B cell (primary cell): ENCODE measurements around the gene CRHR2. TPM values are rescaled to one million over a fixed set of nuclear protein-coding genes. Genes with fewer than 3 reads are reported as not detected.

ENCODE experiments used
- ATAC-seq: fragments of 200-7000 bp; cut with Tn5 transposase; one replicate; pipeline ENCODE4 v1.10.0; 2021; ENCODE audit warnings: low read depth, mild to moderate bottlenecking, moderate number of reproducible peaks, moderate library complexity
- CTCF ChIA-PET: fragments of 350-600 bp; sonication (Branson Sonifier 250); formaldehyde crosslinking; loops from one replicate; lab custom pipeline; 2021; ENCODE audit warnings: antibody characterized with exemption, inconsistent platforms; lab: Charles Lee
- POLR2A ChIA-PET: fragments of 350-600 bp; sonication (Branson Sonifier 250); formaldehyde crosslinking; loops from one replicate; lab custom pipeline; 2021; ENCODE audit warnings: antibody characterized with exemption; lab: Charles Lee
- DNase-seq: peaks from one replicate; pipeline ENCODE4 v3.0.0; 2013
- H2AFZ ChIP-seq: 2 replicates; pipeline ENCODE4 v1.6.1; 2012; ENCODE audit warnings: mild to moderate bottlenecking, low read depth, low read length; ENCODE audit not compliant: insufficient read depth, poor library complexity, severe bottlenecking
- H3K27ac ChIP-seq, 2 donors: 1 replicate in 1 of 2; 2 replicates in 1 of 2; pipeline ENCODE4 v1.5.1; 2012 to 2013; ENCODE audit warnings: low read length in 2 of 2, mild to moderate bottlenecking in 2 of 2, moderate library complexity in 1 of 2
- H3K27me3 ChIP-seq, 4 experiments: fragments of 200-600 bp in 1 of 4; sonication (generic) in 1 of 4; replicated peaks in 1 of 4; 1 replicate in 2 of 4; 2 replicates in 2 of 4; pipeline versions ENCODE4 v1.6.1 to v1.7.0; 2013 to 2016; ENCODE audit warnings: low read length in 3 of 4, mild to moderate bottlenecking in 2 of 4, mixed read lengths in 1 of 4, moderate library complexity in 1 of 4; ENCODE audit not compliant: insufficient read depth in 4 of 4, control insufficient read depth in 3 of 4; ENCODE audit errors: control extremely low read depth in 1 of 4
- H3K36me3 ChIP-seq, 2 experiments: replicated peaks in 1 of 2; 1 replicate in 1 of 2; 2 replicates in 1 of 2; pipeline versions ENCODE4 v1.6.1 to v1.7.1; 2013; ENCODE audit warnings: low read length in 1 of 2; ENCODE audit not compliant: insufficient read depth in 2 of 2, control insufficient read depth in 1 of 2; ENCODE audit errors: control extremely low read depth in 1 of 2, extremely low read depth in 1 of 2
- H3K4me1 ChIP-seq, 2 donors: fragments of 200-600 bp in 1 of 2; sonication (generic) in 1 of 2; 1 replicate in 1 of 2; 2 replicates in 1 of 2; pipeline versions ENCODE4 v1.5.1 to v1.6.1; 2013 to 2017; ENCODE audit warnings: low read length in 2 of 2; ENCODE audit not compliant: control insufficient read depth in 2 of 2, insufficient read depth in 2 of 2
- H3K4me2 ChIP-seq: replicated peaks from 2 replicates; pipeline ENCODE3; 2012; ENCODE audit warnings: mild to moderate bottlenecking, low read depth, low read length; ENCODE audit not compliant: poor library complexity, severe bottlenecking
- H3K4me3 ChIP-seq, 5 experiments: fragments of 200-600 bp in 1 of 5; sonication (generic) in 1 of 5; 1 replicate in 3 of 5; 2 replicates in 2 of 5; pipeline versions ENCODE4 v1.5.1 to v1.7.0; 2011 to 2016; ENCODE audit warnings: low read length in 4 of 5, mild to moderate bottlenecking in 4 of 5, low read depth in 2 of 5, control low read depth in 1 of 5, moderate library complexity in 1 of 5; ENCODE audit not compliant: insufficient read depth in 1 of 5; ENCODE audit errors: control extremely low read depth in 1 of 5, extremely low read depth in 1 of 5
- H3K79me2 ChIP-seq: fragments of 200-600 bp; sonication (generic); one replicate; pipeline ENCODE4 v1.6.0; 2016; ENCODE audit warnings: low read length; ENCODE audit not compliant: control insufficient read depth, insufficient read depth
- H3K9ac ChIP-seq: fragments of 200-600 bp; sonication (generic); 2 replicates; pipeline ENCODE4 v1.6.1; 2017; ENCODE audit warnings: mild to moderate bottlenecking, low read length, moderate library complexity
- H3K9me3 ChIP-seq, 3 donors: one replicate each; pipeline versions ENCODE4 v1.6.1 to v1.7.1; 2013; ENCODE audit warnings: low read length in 2 of 3; ENCODE audit not compliant: control insufficient read depth in 2 of 3, insufficient read depth in 1 of 3; ENCODE audit errors: control extremely low read depth in 1 of 3
- H4K20me1 ChIP-seq: 2 replicates; pipeline ENCODE4 v1.6.0; 2012; ENCODE audit warnings: mild to moderate bottlenecking, low read length; ENCODE audit not compliant: insufficient read depth, control insufficient read depth, poor library complexity, severe bottlenecking
- H3K27ac Mint-ChIP-seq: one replicate; pipeline ENCODE4 v1.8.0; 2021; ENCODE audit warnings: mixed read lengths
- H3K27me3 Mint-ChIP-seq: one replicate; pipeline ENCODE4 v1.8.0; 2021; ENCODE audit warnings: mixed read lengths
- H3K4me1 Mint-ChIP-seq: one replicate; pipeline ENCODE4 v1.8.0; 2021; ENCODE audit warnings: mixed read lengths
- H3K4me3 Mint-ChIP-seq: one replicate; pipeline ENCODE4 v1.8.0; 2021; ENCODE audit warnings: mixed read lengths
- H3K9me3 Mint-ChIP-seq: one replicate; pipeline ENCODE4 v1.8.0; 2022; ENCODE audit warnings: mixed read lengths; ENCODE audit not compliant: insufficient read depth
- CTCF ChIP-seq: fragments of 200-600 bp; IDR thresholded peaks from one replicate; pipeline ENCODE4 v1.8.0; 2022; ENCODE audit warnings: antibody characterized with exemption, mild to moderate bottlenecking
- EZH2 ChIP-seq: IDR thresholded peaks from 2 replicates; pipeline ENCODE4 v1.6.1; 2012; ENCODE audit warnings: borderline replicate concordance, low read depth, mild to moderate bottlenecking, moderate library complexity, low read length; ENCODE audit not compliant: insufficient read depth, poor library complexity, severe bottlenecking
- WGBS: methylation state at CpG from one replicate; pipeline ENCODE4 v1.1.5; 2013; ENCODE audit warnings: missing lambda C conversion rate; ENCODE audit not compliant: insufficient coverage; 5-methylcytosine and 5-hydroxymethylcytosine counted together
- intact Hi-C: fragments of 100-400 bp; cut with micrococcal nuclease; formaldehyde crosslinking; loops from one replicate; pipeline ENCODE4 v1.10.0; 2022
- polyA plus RNA-seq: library from polyadenylated mRNA; depleted of rRNA; stranded (reverse); fragments of >200 nt; gene quantifications from 2 replicates; pipeline ENCODE4 v1.2.3, GENCODE V29; 2012
- total RNA-seq, 2 donors: library from RNA; stranded (reverse); fragments of 120-200 nt in 1 of 2; gene quantifications; 1 replicate in 1 of 2; 2 replicates in 1 of 2; pipeline versions ENCODE4 v1.2.3 to v1.2.4, GENCODE V29; 2013 to 2022

The CRHR2 gene
- total and polyA plus RNA-seq, 2 donors (not counting 1 experiment from before 2014, with no cell fraction given): not detected

DNA sequence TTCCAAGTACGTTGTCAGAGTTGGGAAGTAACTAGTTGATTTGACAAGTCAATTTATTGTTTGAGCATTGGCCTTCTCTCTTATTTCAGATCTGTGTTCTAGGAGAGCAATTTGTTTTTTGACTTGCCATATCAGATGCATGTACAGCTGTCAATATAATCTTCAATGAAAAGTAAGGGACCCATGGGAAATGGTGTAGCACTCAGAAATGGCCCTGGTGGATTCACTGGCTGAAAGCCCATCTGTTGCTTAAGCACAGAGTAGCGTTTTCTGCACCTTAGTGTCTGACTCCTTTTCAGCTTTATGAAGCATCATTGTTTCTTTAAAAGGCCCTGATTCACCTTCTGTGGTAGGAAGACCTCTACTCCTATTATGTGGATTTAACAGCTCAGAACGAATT lies 77.4 kb downstream of the CRHR2 start:
- CTCF ChIA-PET: no interaction called here
- no peak overlapping the region for H3K4me2 ChIP-seq
- H3K36me3 ChIP-seq: peaks cover 38 to 77% of the 10 kb centered on the region in 2 experiments
- POLR2A ChIA-PET: no interaction called here
- H2AFZ ChIP-seq: no peak overlapping the region
- no peak for ATAC-seq
- no peaks in the 10 kb centered on the region for H3K27me3 ChIP-seq
- no peaks in the 10 kb centered on the region for H3K4me1 ChIP-seq
- no peaks in the 10 kb centered on the region for H3K4me1 Mint-ChIP-seq
- TF ChIP-seq EZH2 (no peak), CTCF (no peak)
- intact Hi-C loops: no loop called here
- H3K9me3 ChIP-seq: no peaks in the 10 kb centered on the region
- 100% methylated on average over 1 of the region's 3 CpGs for WGBS
- H3K4me3 Mint-ChIP-seq: no peak overlapping the region
- H3K79me2 ChIP-seq: no peaks in the 10 kb centered on the region
- H3K27ac Mint-ChIP-seq: no peak overlapping the region
- no peak overlapping the region for H3K27ac ChIP-seq
- H3K27me3 Mint-ChIP-seq: no peaks in the 10 kb centered on the region
- no peak overlapping the region for H3K9ac ChIP-seq
- no peaks in the 10 kb centered on the region for H4K20me1 ChIP-seq
- H3K4me3 ChIP-seq: no peak overlapping the region
- no peak for DNase-seq
- H3K9me3 Mint-ChIP-seq: no peaks in the 10 kb centered on the region

Other genes with a start within 250 kb of the CRHR2 start
- 28.8 and 31.2 TPM in 2 replicates for gene NOD1, start 203.7 kb downstream of the CRHR2 start, total RNA-seq
- gene NOD1, start 203.7 kb downstream of the CRHR2 start, polyA plus RNA-seq: 20.6 and 30.7 TPM in 2 replicates
- 12.5 and 12.6 TPM in 2 replicates for gene GGCT, start 177.6 kb downstream of the CRHR2 start, total RNA-seq
- 8.1 and 10.0 TPM in 2 replicates for gene GGCT, start 177.6 kb downstream of the CRHR2 start, polyA plus RNA-seq
- 56.1 and 61.7 TPM in 2 replicates for gene GARS1, start 87.6 kb downstream of the CRHR2 start, total RNA-seq
- 54.9 and 89.4 TPM in 2 replicates for gene GARS1, start 87.6 kb downstream of the CRHR2 start, polyA plus RNA-seq
- 0.15 TPM in 1 of 2 replicates, not detected in the other for gene INMT, start 69.7 kb upstream of the CRHR2 start, total RNA-seq
- gene INMT, start 69.7 kb upstream of the CRHR2 start, polyA plus RNA-seq: 0.13 TPM in 1 of 2 replicates, not detected in the other
- 0.75 and 1.1 TPM in 2 replicates for gene MINDY4, start 89.0 kb upstream of the CRHR2 start, total RNA-seq
- 0.12 TPM in 1 of 2 replicates, not detected in the other for gene MINDY4, start 89.0 kb upstream of the CRHR2 start, polyA plus RNA-seq
- 0.10 TPM in 1 of 2 replicates, not detected in the other for gene AQP1, start 229.4 kb upstream of the CRHR2 start, total RNA-seq
- gene AQP1, start 229.4 kb upstream of the CRHR2 start, polyA plus RNA-seq: not detected in 2 replicates